GM06990 (cell line): Measurements from ENCODE around the gene CDH10.

Source experiments
- DNase-seq: peaks from one replicate; pipeline ENCODE4 v3.0.0-alpha.2; 2011; ENCODE audit not compliant: insufficient read length; ENCODE audit errors: extremely low read depth
- H3K27me3 ChIP-seq: replicated peaks from 2 replicates; pipeline ENCODE4 v1.6.0; 2011; ENCODE audit warnings: low read length; ENCODE audit not compliant: control insufficient read depth, insufficient read depth
- H3K36me3 ChIP-seq: 2 replicates; pipeline ENCODE4 v1.5.1; 2011; ENCODE audit warnings: low read length; ENCODE audit not compliant: control insufficient read depth, insufficient read depth
- H3K4me3 ChIP-seq: replicated peaks from 2 replicates; pipeline ENCODE4 v1.5.1; 2011; ENCODE audit warnings: low read depth, mild to moderate bottlenecking, control low read depth, low read length
- TF ChIP-seq, protein P1 (sequence below): IDR thresholded peaks from 2 replicates; pipeline ENCODE4 v1.5.1; 2011; ENCODE audit warnings: low read length, control low read depth, mild to moderate bottlenecking, inconsistent platforms; ENCODE audit not compliant: insufficient read depth, poor library complexity, severe bottlenecking

CDH10 gene

DNA sequence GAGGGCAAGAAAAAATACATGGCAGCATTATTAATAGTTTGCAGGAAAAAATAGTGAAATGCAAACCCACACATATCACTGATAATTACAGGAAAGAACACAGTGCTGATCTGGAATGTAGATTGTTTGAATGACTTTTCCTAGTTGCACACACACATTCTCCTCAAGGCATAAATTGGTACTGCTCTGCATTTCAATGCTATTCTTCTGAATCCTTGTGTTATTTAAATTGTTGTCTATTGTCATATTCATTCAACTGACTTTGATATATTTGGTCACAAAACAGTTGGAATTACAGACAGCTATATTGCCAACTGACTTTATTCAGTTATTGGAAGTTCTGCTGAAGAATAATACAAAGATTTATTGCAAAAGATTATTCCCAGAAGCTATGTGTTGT, 139.5 kb downstream of the CDH10 start:
- Histone ChIP-seq H3K4me3 (no peak overlapping the region), H3K27me3 (no peaks in the 10 kb centered on the region), H3K36me3 (no peaks in the 10 kb centered on the region)
- no peak for DNase-seq
- TF ChIP-seq, protein P1, sequence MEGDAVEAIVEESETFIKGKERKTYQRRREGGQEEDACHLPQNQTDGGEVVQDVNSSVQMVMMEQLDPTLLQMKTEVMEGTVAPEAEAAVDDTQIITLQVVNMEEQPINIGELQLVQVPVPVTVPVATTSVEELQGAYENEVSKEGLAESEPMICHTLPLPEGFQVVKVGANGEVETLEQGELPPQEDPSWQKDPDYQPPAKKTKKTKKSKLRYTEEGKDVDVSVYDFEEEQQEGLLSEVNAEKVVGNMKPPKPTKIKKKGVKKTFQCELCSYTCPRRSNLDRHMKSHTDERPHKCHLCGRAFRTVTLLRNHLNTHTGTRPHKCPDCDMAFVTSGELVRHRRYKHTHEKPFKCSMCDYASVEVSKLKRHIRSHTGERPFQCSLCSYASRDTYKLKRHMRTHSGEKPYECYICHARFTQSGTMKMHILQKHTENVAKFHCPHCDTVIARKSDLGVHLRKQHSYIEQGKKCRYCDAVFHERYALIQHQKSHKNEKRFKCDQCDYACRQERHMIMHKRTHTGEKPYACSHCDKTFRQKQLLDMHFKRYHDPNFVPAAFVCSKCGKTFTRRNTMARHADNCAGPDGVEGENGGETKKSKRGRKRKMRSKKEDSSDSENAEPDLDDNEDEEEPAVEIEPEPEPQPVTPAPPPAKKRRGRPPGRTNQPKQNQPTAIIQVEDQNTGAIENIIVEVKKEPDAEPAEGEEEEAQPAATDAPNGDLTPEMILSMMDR: no peak

- Histone ChIP-seq H3K4me3 (no peak overlapping the region), H3K27me3 (no peaks in the 10 kb centered on the region), H3K36me3 (no peaks in the 10 kb centered on the region)
- TF ChIP-seq, protein P1: no peak
- DNase-seq: no peak
These were observed 147.1 kb downstream of the CDH10 start for GRCh38 chr5:24497591-24498157.

DNA sequence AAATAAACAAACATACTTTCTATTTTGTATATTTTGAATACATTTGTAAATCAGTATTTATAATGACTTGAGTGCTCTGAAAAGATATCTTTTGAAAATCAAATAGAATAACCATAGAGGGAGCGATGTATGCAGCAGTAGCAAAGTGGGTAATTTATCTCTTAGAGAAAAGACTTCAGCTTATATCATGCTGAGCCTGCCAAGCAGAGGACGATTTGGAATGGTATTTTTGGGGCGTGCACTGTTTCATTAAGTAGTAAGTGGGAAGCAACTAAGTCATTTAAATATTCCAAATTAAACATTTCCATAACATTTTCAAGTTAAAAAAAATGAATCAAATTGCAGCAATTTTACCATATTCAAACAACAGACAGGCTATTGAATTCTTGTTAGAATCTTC, 147.6 kb downstream of the CDH10 start:
- Histone ChIP-seq H3K27me3 (no peaks in the 10 kb centered on the region), H3K4me3 (no peak overlapping the region), H3K36me3 (no peaks in the 10 kb centered on the region)
- TF ChIP-seq, protein P1: no peak
- DNase-seq: no peak

DNA sequence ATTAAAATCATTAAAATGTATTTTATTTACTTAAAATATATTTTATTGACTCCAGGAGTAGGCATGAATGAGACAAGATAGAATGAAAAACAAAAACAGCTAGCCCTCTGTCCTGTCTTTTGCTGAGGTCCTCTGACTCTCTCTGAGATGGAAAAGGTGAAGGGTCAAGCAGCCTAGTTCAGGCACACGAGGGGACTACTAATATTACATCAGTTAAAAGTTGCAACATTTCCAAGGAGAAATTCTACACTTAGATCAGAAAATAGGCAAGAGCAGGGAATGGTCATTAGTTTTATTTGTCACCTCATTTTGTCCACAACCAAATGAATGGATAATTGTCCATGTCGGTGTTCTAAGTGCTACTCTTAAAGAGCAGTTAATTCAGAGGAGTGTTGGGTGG, 148.5 kb downstream of the CDH10 start:
- TF ChIP-seq, protein P1: no peak
- H3K4me3 ChIP-seq: no peak overlapping the region
- no peaks in the 10 kb centered on the region for H3K36me3 ChIP-seq

GRCh38 chr5:24492229-24492628, 152.5 kb downstream of the CDH10 start:
- H3K36me3 ChIP-seq: no peaks in the 10 kb centered on the region
- no peak for DNase-seq
- TF ChIP-seq, protein P1: no peak
- H3K4me3 ChIP-seq: no peak overlapping the region
- H3K27me3 ChIP-seq: no peaks in the 10 kb centered on the region

More for the DNA sequence above, 148.5 kb downstream of the CDH10 start:
- no peaks in the 10 kb centered on the region for H3K27me3 ChIP-seq
- DNase-seq: no peak

GRCh38 chr5:24491490-24491889, 153.3 kb downstream of the CDH10 start:
- DNase-seq: no peak
- TF ChIP-seq, protein P1: no peak
- H3K36me3 ChIP-seq: no peaks in the 10 kb centered on the region

More at GRCh38 chr5:24491490-24491889, 153.3 kb downstream of the CDH10 start:
- Histone ChIP-seq H3K4me3 (no peak overlapping the region), H3K27me3 (no peaks in the 10 kb centered on the region)
